ENCODE data around the gene CAMTA1. TPM values are rescaled to one million over a fixed set of nuclear protein-coding genes. Genes with fewer than 3 reads are reported as not detected.

Gene CAMTA1
- total and polyA plus RNA-seq, 12 donors: 123 to 265 (median 142) TPM

DNA sequence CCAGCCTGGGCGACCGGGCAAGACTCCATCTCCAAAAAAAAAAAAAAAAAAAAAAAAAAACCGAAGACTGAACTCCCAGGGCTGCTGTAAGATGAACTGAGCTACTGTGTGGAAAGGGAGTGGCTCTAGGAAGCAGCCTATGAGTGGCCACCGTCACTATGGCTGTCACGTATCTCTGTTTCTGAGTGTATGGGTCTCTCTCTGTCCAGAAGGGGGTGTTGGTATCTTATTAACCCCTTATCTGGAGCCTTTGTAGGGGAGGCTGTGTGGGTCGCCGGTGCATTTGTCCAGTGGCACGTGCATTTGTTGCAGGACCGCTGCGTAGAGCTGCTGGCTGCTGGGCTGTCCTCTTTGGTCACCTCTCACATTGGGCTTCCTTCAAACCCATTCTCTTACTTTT, 326.6 kb downstream of the CAMTA1 start:
- DNase-seq: no peak
- intact Hi-C loops (cut with DNase I): no loop called here
- Histone ChIP-seq H3K9me3 (peaks cover 0 to 12% (median 0%) of the 10 kb centered on the region in 11 donors), H3K27ac (no peak overlapping the region), H3K36me3 (no peaks in the 10 kb centered on the region), H3K4me1 (no peaks in the 10 kb centered on the region), H3K4me3 (no peak overlapping the region), H3K27me3 (peaks cover 0 to 21% (median 7%) of the 10 kb centered on the region in 7 donors)
- WGBS, 2 donors: 55 to 72% methylated on average over 10 of the region's 10 CpGs
- ATAC-seq: no peak
- TF ChIP-seq, protein P1, sequence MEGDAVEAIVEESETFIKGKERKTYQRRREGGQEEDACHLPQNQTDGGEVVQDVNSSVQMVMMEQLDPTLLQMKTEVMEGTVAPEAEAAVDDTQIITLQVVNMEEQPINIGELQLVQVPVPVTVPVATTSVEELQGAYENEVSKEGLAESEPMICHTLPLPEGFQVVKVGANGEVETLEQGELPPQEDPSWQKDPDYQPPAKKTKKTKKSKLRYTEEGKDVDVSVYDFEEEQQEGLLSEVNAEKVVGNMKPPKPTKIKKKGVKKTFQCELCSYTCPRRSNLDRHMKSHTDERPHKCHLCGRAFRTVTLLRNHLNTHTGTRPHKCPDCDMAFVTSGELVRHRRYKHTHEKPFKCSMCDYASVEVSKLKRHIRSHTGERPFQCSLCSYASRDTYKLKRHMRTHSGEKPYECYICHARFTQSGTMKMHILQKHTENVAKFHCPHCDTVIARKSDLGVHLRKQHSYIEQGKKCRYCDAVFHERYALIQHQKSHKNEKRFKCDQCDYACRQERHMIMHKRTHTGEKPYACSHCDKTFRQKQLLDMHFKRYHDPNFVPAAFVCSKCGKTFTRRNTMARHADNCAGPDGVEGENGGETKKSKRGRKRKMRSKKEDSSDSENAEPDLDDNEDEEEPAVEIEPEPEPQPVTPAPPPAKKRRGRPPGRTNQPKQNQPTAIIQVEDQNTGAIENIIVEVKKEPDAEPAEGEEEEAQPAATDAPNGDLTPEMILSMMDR (IDR thresholded peaks at IDR 0.05): no peak

DNA sequence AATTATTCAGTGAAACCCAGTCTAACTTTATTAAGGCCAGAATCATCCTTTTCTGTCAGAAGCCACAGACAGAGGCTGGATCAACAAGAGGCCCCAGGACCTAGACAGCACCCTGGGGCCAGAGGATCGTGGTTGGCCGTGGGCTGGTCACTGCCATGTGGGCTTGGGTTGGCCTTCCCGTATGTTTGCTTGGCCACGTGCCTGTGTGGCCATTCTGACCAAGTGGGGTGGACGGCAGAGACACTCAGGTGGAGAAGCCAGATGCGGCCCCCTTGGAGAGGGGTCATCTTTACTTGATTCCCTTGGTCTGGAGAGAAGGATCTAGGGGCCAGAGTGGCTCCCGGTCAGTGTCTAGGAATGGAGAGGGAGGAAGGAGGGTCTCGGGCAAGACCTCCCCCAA, 327.9 kb downstream of the CAMTA1 start:
- Histone ChIP-seq H3K36me3 (no peaks in the 10 kb centered on the region), H3K27me3 (peaks cover 0 to 14% (median 7%) of the 10 kb centered on the region in 7 donors), H3K27ac (no peak overlapping the region), H3K9me3 (peaks cover 0 to 12% (median 0%) of the 10 kb centered on the region in 11 donors), H3K4me3 (no peak overlapping the region), H3K4me1 (peaks cover 0 to 6% (median 0%) of the 10 kb centered on the region in 9 donors)
- intact Hi-C loops (cut with DNase I): no loop called here
- ATAC-seq (no peak), DNase-seq (no peak)
- TF ChIP-seq, protein P1 (IDR thresholded peaks at IDR 0.05): no peak
- 89% methylated on average over 8 of the region's 8 CpGs for WGBS, 2 donors

DNA sequence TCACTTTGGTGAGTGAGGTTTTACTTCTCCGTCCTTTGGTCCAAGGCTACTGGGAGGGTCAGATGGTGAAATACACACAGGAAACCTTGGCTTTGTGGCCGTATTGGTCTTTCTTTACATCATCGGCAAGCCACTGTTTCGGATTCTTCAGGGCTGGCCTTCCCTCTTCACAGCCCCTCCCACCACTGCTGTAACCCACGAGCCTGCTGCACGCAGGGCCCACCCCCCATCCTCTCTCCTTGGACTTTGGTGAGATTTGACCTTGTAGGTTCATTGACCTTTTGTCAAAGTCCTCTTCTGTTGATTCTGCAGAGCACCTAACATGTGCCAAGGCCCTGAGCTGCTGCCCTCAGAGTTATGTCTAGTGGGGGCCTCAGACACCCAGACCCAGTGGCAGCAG, 328.6 kb downstream of the CAMTA1 start:
- DNase-seq (no peak), ATAC-seq (no peak)
- peaks cover 0 to 6% (median 0%) of the 10 kb centered on the region in 9 donors for H3K4me1 ChIP-seq
- peaks cover 0 to 10% (median 0%) of the 10 kb centered on the region in 11 donors for H3K9me3 ChIP-seq
- peaks cover 0 to 10% (median 5%) of the 10 kb centered on the region in 7 donors for H3K27me3 ChIP-seq
- WGBS, 2 donors: 75 to 78% methylated on average over 6 of the region's 6 CpGs
- H3K4me3 ChIP-seq: no peak overlapping the region
- no peak overlapping the region for H3K27ac ChIP-seq
- H3K36me3 ChIP-seq: no peaks in the 10 kb centered on the region
- intact Hi-C loops (cut with DNase I): no loop called here
- TF ChIP-seq, protein P1 (IDR thresholded peaks at IDR 0.05): no peak

DNA sequence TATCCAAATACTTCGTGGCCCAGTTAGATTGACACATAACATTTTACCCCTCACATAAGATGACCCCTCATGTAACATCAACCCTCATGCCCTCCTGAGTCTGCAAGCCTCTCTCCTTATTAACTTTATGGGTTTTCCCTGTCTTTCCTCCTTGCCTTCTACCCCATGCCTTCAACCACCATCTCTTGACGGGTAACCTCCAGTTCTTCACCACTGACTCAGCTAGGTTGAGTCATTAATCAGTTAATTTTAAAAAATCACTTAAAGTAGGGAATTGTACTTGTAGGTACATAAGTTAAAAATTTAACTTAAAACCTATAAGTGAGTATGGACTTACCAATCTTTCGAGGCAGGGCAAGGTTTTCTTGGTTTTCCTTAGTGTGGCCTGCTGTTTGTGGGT, 330.7 kb downstream of the CAMTA1 start:
- intact Hi-C loops (cut with DNase I): no loop called here
- ATAC-seq (no peak), DNase-seq (no peak)
- H3K27ac ChIP-seq: no peak overlapping the region
- no peaks in the 10 kb centered on the region for H3K27me3 ChIP-seq
- no peaks in the 10 kb centered on the region for H3K36me3 ChIP-seq
- peaks cover 0 to 6% (median under 1%) of the 10 kb centered on the region in 9 donors for H3K4me1 ChIP-seq
- peaks cover 0 to 9% (median 0%) of the 10 kb centered on the region in 11 donors for H3K9me3 ChIP-seq
- WGBS, 2 donors: 84 to 94% methylated on average over 3 of the region's 3 CpGs
- TF ChIP-seq, protein P1 (IDR thresholded peaks at IDR 0.05): no peak
- H3K4me3 ChIP-seq: no peak overlapping the region
